HG03432 (cell line): ENCODE measurements around the gene MAN1B1.
"Not testable (repeated sequence)": the region's sequence is repeated elsewhere in the genome, so short reads cannot be mapped to it uniquely, and the experiment has no call there.

Experiments used
- ATAC-seq: cut with Tn5 transposase; IDR thresholded peaks from one replicate; pipeline ENCODE4 v1.9.1; 2021; ENCODE audit warnings: mild to moderate bottlenecking, moderate library complexity; ENCODE audit not compliant: unreplicated experiment

Gene MAN1B1

DNA sequence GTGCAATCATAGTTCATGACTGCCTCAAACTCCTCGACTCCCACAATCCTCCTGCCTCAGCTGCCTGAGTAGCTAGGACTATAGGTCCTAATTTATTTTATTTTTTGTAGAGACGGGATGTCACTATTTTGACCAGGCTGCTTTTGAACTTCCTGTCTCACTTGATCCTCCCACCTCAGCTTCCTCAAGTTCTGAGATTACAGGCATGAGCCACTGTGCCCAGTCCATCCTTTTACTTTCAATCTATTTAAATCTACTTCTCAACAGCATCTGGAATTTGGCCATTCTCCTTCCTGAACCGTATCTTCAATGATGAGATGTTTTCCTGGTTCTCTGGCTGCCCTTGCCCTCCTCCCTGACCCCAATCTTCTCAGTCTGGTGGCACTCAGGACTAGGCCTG is 40.0 kb downstream of the MAN1B1 start:
- no peak for ATAC-seq

DNA sequence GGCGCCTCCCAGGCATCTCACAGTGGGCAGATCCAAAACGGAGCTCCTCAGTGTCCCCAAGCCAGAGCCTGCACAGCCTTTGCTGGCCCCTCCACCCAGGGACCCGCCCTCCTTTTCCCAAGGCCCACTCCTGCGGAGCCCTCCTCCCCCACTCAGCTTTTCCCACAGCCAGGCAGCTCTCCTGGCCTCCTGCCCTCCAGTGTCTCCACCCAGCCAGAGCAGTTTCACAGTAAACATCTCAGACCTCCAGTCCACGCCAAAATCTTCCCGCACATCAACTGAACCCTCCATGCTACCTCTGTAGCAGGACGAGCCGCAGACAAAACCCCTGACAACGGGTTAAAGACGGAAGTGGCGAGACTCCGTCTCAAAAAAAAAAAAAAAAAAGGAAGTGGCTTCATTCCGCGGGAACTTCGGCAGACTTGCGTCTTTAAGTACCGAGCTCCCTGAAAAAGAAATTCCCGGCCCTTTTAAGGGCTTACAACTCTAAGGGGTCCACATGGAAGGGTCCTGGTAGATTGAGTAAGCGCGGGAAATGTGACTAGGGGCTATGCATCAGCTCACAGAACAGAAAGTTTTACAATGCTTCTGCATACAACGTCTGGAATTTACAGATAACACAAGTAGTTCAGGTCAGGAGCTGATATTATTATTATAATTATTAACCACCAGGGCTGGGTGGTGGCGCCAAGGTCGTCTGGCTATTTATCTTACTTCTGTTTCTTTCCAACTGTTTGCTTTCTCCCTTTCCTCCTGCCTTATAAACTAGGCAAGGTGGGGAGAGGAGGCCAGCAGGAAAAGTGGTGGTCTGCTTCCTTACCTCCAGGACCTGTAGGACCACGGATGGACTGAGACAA is 40.7 kb downstream of the MAN1B1 start:
- ATAC-seq: no peak

DNA sequence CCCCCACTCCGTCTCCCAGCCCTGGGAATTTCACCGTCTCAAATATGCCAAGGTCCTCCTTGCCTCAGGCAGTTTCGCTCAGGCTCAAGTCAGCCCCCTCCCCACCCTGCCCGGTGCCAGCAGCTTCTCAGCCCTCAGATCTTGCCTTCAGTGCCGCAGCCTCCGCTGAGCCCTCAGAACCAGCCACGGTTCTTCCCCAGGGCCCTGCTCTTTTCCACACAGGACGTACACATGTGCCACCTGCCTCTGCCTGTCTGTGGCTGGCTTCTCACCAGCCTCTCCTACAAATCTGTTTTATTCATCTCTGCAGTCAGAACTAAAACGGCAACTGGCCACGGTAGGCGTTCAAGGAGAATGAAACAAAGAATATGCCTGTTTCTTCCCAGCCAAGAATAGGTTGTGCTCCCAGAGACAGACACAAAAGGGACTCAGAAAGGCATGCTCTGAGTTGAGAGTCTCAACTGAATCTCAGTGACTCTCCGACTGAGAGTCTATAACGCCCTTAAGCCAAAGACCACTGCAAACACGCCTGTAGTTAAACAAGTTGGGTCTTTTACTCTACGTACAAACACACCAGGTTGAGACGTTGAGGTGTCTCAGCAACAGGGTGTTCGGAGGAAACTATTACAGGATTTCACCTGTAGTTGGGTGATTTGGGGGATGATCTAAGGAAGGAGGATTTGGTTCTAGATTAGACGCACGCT is 41.5 kb downstream of the MAN1B1 start:
- ATAC-seq: no peak

DNA sequence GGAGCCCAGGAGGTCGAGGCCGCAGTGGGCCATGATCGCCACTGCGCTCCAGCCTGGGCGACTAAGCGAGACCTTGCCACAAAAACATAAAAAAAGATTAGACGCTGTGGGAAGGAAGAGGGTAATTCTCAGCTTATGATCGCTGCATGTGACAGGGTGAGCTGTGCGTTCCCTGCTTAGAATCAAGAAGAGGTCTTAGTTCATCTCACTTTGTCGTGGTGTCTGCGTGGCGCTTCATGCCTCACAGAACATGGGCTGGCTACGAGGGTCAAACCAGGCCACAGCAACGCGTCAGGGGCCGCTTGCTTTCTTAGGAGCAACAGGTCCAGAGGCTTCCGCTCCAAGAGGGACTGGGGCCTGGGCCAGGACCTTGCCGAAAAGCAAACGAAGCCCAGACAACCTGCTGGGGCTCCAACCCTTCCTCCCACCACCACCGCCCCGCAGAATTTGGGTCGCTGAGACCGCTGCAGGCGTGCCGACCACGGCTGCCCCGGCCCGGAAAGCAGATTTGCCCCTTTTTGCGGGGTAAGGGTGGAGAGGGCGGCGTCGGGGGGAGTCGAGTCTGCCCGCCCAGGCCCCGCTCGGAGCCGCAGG is 42.2 kb downstream of the MAN1B1 start:
- peak; percentile 15 for ATAC-seq

DNA sequence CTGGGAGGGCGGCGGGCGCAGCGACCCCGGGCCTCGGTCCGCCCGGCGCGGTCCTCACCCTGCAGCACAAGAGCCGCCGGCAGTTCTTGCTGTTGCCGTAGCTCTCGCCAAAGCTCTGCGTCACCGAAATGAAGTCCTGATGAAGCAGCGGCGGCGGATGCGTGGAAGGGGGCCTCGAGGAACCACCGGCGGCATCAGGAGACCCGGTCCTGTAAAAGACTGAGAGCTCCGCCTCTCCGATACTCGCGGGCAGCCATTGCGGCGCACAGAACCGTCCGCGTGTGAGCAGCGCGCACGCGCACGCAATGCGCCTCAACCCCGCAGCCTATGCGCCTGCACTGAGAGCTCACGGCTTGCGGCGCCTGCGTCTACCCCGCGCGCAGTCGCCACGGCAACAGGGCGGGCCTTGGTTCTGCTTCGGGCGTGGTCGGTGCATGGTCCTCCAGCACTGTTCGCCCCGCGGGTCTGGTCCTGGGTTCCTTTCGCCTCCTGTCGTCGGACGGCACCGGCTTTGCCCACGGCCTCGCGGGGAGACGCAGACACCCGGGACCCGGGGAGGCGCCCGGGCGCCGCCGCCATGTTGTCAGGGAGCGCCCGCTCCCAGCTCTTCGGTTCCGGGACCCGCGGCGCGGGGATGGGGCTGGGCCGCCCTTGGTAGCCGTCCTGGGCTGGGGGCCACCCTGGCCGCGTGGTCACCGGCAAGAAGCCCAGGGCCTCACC is 42.8 kb downstream of the MAN1B1 start:
- peak; percentile 82 for ATAC-seq

DNA sequence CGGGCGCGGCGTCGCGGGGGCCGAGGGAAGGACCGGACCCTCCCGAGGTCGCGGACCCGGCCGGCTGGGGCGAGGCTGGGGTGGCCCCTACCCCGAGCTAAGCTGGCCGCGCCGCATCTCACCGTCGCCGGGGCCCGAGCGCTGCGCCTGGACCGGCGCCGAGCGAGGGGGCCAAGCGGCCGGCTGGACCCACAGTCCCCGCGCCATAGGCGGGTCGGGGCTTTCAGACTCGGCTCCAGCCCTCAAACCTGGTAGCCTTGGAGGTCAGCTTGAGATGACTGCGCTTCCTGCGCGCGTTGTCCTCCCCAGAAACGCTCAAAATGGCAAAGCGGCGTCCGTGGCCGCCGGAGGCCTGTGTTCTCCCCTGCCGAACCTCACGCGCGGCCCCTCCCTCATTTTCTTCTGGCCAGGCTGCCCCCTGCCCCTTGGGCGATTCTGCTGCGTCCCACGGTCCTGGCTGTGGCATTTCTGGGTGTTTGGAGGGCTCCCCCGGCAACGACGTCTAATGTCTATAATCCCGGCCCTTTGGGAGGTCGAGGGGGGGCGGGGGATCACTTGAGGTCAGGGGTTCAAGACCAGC is 43.5 kb downstream of the MAN1B1 start:
- peak; percentile 28 for ATAC-seq

DNA sequence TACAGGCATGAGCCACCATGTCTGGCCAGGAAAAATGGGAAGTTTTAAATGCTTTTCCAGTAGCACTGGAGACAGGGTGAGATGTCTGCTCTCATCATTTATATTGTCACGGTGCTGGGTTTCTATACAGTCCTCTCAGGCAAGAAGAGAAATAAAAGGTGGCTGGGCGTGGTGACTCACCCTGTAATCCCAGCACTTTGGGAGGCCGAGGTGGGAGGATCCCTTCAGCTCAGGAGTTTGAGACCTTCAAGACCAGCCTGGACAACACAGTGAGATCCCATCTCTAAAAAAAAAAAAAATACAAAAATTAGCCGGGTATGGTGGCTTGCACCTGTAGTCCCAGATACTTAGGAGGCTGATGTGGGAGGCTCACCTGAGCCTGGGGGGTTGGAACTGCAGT is 47.4 kb downstream of the MAN1B1 start:
- no peak for ATAC-seq

DNA sequence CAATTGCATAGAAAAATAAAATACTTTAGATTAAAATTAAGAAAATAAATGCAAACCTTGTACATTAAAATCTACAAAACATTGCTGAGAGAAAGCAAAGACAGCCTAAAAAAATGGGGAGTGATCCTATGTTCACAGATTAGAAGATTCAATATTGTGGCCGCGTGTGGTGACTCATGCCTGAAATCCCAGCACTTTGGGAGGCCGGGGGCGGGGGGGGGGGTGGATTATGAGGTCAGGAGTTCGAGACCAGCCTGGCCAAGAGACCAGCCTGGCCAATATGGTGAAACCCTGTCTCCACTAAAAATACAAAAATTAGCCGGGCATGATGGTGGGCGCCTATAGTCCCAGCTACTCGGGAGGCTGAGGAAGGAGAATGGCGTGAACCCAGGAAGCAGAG is 48.4 kb downstream of the MAN1B1 start:
- ATAC-seq: not testable (repeated sequence)

DNA sequence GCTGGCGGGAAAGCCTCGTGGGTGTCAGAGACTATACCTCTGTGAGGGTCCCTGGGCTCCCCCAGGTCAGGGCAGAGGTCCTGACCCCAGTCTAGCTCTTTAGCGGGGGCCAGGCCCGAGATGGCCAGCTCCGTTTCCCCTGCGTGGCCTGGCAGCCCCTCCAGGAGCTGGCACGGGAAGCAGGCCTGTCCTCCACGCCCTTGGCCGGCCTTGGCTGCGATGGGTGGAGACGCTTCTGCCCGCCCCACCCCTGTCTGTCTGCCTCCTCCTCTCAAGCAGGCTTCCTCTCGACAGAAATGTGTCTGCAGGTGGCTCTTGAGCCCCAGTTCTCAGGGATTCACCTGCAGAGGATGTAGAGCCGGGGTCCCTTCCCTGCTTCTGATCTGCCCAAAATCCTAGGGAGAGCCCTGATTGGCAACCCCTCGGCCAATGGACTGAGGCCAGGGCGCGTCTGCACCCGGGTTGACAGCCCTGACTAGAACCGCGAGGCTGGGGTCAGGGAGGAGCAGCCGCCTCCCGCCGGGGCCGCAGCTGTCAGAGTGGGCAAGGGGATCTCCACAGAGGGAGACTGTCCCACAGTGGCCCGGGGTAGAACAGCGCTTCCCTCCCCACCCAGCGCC is 49.6 kb downstream of the MAN1B1 start:
- no peak for ATAC-seq

DNA sequence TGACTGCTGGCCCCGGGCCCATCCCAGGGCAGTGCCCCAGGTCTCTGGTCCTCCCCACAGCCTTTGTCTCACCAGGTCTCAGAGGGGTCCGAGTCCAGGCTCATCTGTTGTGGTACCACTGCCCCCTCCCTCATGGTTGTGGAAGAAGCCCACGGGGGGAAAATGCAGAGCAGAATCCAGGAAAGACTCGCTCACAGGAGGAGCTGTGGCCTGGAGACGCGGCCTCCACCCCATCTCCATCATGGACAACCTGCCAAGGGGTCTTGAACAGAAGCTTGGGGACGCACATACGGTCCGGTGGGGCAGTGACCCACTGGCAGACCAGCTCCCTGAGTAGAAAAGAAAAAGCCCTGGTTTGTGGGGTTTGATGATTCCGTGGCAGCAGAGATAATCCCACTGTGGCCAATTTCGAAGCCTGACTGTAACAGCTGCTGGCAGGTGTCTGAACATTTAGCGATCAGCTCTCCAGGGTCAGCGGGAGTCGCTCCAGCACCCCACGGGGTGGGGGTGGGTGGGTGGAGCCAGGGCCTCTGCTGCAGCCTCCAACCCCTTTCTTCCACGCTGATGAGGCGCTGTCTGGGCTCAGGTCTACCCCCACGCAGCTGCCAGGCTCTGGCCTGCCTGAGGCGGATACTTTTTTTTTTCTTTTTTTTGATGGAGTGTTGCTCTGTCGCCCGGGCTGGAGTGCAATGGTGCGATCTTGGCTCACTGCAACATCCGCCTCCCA is 50.3 kb downstream of the MAN1B1 start:
- no peak for ATAC-seq

DNA sequence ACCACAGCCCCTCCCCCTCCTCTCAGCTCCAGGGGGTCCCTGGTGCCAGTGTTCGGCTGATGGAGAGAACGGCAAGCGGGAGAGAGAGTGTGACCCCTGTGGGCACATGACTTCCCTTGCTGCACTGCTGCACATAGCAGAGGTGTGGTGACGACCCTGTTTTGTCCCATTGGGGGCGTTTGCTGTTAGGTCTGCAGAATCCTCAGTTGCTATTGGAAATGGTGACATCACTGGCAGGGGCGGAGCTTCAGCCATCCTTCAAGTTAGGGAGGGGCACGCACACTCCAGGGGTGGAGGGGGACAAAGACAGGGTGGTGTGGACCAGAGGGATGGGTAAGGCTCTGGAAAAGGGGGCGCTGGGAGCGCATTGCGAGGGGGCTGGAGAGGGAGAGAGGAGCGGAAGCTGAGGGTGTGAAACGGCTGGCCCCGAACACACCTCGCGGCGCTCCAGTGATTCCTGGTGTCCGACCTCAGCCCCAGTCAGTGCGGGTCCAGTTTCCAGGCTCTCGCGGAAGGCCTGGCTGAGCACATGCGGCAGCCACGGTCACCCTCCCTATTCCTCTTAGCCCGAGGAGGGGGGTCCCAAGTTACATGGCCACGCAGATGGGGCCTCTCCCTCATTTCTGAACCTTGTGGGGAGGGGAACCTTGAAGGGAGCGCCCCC is 51.4 kb downstream of the MAN1B1 start:
- ATAC-seq: no peak

DNA sequence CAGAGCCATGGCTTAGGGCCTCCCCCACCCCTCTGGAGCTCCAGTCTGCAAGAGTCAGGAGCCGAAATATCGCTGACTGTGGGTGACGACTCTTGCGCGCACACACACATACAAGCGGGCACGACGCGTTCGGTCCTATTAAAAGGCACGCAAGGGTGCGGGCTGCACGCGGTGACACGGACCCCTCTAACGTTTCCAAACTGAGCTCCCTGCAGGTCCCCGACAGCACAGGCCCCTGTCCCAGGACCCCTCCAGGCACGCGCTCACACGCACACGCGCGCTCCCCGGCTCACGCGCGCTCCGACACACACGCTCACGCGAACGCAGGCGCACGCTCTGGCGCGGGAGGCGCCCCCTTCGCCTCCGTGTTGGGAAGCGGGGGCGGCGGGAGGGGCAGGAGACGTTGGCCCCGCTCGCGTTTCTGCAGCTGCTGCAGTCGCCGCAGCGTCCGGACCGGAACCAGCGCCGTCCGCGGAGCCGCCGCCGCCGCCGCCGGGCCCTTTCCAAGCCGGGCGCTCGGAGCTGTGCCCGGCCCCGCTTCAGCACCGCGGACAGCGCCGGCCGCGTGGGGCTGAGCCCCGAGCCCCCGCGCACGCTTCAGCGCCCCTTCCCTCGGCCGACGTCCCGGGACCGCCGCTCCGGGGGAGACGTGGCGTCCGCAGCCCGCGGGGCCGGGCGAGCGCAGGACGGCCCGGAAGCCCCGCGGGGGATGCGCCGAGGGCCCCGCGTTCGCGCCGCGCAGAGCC is 52.1 kb downstream of the MAN1B1 start, which contains the start of gene GRIN1:
TSS of gene GRIN1 (plus strand) at position 433 of the 746 bp plus-strand sequence. CDS start 333 bp downstream, outside the sequence.
- ATAC-seq: no peak

DNA sequence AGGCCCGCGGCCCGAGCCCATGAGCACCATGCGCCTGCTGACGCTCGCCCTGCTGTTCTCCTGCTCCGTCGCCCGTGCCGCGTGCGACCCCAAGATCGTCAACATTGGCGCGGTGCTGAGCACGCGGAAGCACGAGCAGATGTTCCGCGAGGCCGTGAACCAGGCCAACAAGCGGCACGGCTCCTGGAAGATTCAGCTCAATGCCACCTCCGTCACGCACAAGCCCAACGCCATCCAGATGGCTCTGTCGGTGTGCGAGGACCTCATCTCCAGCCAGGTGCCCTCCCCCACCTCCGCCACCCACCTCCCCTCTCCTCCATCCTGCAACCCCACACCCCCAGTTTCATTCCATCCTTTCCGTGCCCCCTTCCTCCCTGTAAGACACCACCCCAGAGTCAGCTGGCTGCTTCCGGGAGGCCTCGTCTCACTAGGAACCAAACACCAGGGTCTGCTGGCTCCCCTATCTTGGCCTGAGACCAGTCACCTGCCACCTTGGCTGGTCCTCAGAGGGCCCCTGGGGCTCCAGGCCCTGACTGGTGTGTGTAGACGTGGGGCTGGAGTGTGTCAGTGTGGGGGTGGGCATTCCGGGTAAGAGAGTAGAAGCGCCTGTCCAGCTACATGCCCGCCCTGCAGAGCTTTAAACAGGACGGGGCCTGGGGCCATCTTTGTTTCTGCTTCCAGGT is 52.8 kb downstream of the MAN1B1 start:
- no peak for ATAC-seq

DNA sequence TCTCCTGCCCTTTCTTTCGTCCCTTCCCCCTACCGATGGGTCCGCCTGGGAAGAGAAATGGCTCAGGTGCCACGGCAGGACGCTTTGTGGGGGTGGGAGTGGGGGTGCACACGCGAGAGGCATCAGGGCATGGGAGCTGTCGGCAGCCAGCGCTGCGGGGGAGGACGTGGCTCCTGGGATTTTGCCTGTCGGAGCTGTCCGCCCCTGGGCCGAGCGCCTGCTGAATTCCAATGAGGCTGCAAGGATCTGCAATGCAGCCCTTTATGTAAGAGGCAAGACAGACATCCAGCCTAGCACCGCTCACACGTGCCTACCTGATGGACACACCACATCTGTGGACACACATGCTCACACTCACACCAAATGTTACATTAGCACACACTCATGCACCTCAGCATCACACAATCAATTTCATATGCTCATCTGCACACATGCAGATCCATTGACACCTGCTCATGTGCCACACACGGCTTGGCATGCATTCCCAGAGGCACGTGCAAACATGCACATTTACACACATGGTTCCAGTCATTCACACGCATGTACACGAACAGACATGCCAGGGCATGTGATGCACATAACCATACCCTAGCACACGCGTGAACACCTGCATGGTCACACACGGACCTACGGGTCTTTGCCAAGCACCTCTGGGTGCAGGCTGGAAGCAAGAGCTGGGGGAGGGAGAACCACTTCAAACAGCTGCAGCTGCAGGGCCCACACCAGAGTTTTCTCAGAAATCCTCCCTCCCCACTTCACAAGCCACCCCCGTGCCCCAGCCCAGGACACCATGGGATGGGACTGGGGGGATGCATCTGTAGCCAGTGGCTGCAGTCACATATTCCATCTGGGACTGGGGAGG is 53.6 kb downstream of the MAN1B1 start:
- no peak for ATAC-seq

DNA sequence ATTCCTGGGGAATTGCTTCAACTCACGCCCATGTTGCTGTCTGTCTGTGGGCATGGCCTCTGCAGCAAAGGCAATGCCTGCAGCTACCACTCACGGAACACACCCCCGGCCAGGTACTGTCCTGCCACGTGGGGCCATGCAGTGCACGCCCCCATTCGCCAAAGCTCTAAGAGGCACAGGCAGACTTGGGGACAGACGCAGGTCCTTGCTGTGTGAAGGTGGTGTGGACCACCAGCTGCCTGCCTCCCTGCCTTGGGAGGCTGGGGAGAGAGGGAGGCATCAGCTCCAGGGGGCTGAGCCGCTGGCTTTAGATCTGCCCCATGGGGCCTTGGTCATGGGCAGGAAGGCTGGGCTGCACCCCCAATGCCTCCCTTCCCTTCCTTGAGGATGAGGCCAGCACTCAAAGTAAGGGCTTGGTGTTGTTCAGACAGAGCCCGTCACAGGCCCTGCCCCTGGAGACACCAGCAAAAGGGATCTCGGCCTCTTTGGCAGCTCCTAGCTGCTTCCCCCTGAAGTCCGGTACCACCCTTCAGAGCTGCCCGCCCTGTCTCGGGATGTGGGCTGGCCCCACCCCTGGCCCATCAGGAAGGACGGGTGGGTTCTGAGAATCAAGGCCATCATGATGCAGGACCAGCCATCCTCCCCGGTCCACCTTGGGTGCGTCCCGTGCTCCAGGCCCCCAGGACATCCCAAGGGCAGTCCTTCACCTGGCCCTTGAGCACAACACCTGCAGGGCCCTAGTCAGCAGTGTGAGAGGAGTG is 54.4 kb downstream of the MAN1B1 start:
- no peak for ATAC-seq
